Putamen (tissue), 1 donor: ENCODE measurements around the gene CUZD1.

Source experiments
- DNase-seq: peaks from one replicate; pipeline ENCODE4 v3.0.0-alpha.2; 2016; ENCODE audit warnings: low spot score

Gene CUZD1

DNA sequence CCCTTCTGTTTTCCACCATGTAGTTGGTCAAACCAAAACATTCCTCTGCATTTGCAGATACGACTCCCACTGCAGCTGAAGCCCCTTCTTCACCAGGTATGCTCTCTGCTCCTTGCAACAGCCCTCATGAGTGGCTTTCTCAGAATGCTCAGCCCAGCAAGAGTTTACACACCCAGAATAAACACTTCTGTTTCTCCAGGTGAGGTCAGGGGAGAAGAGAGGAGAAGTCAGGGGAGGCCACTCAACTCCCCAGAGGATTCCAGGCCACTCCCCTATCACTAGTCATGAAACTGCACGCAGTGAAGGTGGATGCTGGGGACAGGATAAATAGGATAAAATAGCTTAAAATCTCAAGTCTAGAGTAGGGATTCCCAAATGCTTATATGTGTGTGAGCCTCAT, 31.2 kb downstream of the CUZD1 start:
- DNase-seq, result no peak

DNA sequence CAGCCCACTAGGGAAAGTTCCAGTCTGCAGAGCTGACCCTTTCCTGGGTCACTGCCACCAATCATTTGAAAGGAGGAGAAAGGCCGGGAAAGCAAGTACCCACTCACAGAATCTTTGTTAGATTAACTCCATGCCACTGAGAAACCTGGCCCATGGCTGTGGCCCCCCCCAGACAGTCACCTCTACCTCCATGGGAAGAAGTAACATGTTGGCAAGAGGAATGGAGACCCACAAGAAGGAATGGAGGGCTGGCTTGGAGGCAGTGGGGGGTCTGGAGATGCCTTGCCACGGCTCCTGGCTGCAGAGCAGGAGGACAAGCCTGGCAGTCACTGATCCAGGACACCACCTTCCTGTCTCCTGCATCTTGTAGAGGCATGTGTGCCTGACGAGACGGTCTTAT, 32.9 kb downstream of the CUZD1 start:
- DNase-seq, result no peak

DNA sequence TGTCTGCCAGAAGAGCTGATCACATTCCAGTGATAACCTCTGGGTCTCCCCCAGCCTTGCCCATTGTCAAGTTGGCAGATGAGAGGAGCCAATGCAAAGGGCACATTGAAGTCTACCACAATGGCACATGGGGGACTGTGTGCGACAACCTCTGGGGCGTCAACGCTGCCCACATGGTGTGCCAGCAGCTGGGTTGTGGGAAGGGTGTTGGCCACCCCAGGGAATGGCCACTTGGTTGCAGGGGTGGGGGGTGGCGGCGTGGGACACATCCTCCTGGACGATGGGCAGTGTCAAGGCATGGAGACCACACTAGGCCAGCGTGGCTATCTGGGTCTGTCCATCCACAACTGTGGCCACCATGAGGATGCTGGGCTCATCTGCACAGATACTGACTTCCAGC, 43.4 kb downstream of the CUZD1 start:
- DNase-seq, result no peak

DNA sequence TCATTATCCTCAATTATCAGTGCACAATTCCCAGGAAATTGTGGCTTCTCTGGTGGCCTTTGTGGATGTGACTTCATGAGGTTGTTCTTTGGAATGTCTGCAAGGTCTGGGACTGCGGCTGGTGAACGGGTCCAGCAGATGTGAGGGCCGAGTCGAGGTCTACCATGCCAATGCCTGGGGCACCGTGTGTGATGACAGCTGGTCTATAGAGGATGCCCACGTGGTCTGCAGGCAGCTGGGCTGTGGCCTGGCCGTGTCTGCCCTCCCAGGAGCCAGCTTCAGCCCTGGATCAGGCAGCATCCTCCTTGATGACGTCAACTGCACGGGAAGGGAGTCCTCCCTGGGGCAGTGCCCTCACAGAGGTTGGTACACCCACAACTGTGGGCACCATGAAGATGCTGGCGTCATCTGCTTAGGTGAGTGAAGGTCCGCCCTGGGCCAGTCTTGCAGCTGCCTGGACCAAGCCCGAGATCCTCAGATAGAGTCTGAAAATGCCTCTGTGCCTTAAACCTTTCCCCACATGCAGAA, 46.9 kb downstream of the CUZD1 start:
- DNase-seq, result no peak

DNA sequence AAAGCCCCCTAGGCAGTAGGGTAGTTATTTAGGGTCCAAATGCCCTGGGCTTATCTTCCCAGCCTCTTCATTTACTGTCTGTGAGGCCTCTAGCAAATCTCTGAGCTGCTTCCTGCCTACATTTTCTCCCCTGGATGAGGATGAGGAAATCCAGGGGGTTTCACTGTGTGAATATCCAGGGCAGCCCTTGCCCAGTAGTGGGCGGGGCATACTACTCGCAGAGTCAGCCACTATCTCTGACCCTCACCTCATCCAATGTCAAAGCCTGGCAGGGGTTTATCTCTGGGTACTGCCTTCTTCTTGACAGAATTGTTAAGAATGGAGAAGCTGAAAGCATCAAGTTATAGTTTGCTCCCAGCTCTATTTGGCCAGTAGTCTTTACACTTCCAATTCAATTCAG, 48.9 kb downstream of the CUZD1 start:
- no peak for DNase-seq

DNA sequence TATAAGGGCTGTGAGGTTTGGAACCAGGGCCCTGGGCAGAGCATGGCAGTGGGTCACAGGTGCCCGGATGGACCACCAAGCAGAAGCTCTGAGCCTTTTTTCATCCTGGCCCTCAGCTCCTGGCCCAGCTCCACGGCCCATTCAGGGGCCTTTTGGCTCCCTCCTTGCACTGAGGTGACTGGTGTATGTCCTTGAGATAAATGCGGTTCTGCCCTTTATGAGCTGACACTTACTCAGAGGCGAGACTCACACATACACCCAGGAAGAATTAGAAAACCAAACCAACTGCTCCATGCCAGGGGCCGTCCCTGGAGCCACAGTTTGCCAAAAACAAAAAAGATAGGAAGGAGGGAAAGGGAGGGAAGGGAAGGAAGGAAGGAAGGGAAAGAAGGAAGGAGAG, 49.7 kb downstream of the CUZD1 start:
- DNase-seq, result no peak

DNA sequence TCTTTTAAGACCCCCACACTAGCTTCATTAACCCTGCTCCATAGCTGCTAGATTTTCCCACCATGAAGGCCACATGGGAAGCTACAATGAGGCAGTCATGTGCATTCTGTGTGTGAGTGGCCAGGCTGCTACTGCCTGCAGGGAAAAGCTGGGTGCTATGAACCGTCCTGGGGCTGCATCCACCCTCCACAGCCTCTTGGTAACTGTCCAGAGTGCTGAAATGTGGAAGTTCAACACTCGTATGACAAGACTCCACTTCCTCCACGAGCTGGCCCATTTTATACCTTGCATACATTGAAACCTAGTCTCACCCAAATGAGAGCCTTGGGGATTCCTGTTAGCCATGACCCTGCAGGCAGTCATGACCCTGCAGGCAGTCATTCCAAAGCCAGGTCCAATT, 59.4 kb downstream of the CUZD1 start:
- peak; percentile 6 for DNase-seq

DNA sequence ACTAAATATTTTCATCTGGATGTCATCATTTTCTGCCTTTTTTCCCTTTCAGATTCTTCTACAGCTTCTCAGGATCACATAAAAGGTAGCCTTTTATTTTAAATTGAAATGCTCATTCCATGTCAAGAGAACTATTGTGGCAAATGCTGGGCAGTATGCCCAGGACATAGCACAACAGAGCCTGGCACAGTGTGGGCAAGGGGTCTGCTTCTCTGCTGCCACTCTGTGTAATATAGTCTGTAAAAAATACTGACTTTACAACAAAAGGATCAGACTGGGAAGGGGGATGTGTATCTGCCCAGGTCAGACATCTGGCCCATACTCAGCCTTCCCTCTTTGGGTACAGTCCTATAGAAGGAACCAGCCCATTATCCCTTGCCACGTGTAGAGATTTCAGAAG, 62.7 kb downstream of the CUZD1 start:
- DNase-seq, result peak; percentile 65
